Measurements from ENCODE around the gene EDA. TPM values are rescaled to one million over a fixed set of nuclear protein-coding genes. Genes with fewer than 3 reads are reported as not detected.

Gene EDA
- polyA plus RNA-seq, 1 donor, result 19.2 TPM

- DNase-seq (ENCODE audit: low read depth), result no peak
These were observed 447.1 kb downstream of the EDA start for GRCh38 chrX:70062961-70063550.

GRCh38 chrX:70066646-70067045, 450.7 kb downstream of the EDA start:
- DNase-seq (ENCODE audit: low read depth), result no peak

- no peak for DNase-seq (ENCODE audit: low read depth)
These were observed 463.4 kb downstream of the EDA start for GRCh38 chrX:70079297-70079696.

DNA sequence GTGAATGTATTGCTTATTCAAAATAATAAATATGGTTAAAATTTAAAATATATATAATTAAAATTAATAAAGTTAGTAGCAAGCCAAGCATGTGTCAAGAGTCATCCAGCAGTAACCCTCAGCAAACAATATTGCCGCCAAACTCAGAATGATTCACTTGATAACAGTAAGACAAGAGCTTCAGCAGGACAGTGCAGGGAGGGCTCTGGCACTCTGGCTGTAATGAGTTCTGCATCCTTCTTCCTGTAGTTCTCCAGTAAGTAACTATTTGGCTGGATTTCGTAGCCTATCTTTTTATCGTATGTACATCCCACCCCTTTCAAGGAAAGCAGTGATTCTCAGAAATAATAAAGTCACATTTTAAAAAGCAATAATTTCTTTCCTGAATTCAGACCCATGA, 464.0 kb downstream of the EDA start:
- no peak for DNase-seq (ENCODE audit: low read depth)

DNA sequence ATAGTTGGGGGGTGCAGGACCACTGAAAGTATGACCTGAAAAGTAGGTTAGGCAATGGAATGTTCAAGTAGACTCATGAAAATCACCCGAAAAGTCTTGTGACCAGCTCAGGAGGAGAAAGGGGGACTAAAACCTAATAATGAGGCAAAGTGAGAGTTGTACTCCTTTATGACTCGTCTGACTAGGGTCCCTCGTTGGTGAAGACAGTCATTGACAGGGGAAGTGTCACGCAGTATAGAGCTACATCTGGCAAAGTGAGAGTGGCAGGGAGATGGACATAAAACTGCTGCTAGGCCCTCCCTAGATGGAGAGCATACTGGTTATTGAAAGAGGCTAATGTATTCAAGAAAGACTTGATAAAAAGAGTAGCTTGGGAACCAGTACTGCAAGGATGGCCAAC, 466.8 kb downstream of the EDA start:
- no peak for DNase-seq (ENCODE audit: low read depth)

- no peak for DNase-seq (ENCODE audit: low read depth)
These were observed 468.8 kb downstream of the EDA start for GRCh38 chrX:70084592-70085240.

DNA sequence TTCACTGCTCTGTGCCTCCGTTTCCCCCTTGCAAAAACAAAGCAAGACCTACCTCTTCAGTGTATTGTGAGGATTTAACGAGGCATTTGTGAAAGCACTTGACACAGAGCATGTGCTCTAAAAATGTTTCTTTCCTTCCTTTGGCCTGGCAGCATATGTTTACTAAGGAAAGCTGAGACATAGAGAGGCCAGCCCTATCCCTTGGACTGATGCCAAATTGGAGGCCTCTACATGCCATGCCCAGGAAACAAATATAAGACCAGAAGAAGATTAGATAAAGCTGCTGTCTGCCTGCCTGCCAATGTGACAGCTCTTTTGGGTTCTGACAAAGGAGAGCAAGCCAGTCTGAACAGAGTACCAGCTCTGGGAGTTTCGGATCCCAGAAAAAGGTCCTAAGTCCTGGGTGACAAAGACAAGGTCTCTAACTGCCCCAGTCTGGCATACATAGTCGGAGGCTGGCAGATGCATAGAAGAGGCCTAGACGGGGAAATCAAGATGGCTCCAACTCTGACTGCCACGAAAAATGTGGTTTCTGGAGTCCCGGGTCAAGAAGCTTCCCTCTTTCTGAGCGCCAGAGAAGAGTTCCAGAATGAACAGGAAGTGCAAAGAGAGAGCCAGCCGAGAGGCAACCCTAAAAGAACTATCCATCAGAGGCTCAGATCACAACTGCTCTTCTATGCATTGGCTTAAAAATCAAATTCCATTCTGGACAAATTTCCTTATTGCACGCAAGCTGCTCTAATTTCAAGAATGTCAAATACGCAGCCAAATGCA, 472.1 kb downstream of the EDA start:
- DNase-seq (ENCODE audit: low read depth), result no peak

DNA sequence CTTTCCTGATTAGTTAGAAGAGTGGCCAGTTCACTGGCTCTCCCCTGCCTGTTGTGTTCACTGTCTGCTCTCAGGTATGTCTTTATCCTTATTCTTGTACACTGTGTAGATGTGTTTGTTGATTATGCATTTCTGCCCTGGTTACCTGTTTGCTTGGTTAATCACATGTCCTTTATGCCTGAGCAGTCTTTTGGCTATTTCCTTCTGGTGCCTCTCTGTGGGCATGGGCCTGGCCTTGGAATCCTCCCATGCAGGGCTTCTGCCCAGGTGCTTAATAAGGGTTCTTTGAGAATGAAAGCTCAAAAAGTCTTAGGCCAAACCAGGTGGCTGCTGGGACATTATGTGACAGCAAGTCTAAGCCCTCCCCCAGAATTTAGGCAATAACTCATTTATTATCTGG, 472.8 kb downstream of the EDA start:
- DNase-seq (ENCODE audit: low read depth), result no peak

Other genes starting within 250 kb of the EDA start
- 0.65 TPM for gene NALF2, start 111.8 kb upstream of the EDA start, polyA plus RNA-seq (ENCODE audit: insufficient read length)